Sigmoid colon (tissue), 4 donors: ENCODE data around the gene IRF2BPL.

Experiments used
- CTCF ChIP-seq, 4 experiments: fragments of 450-650 bp in 3 of 4; fragments of 200-600 bp in 1 of 4; IDR thresholded peaks; one replicate each; pipeline ENCODE4 v1.5.1; 2016 to 2019; ENCODE audit warnings: antibody characterized with exemption in 4 of 4, mild to moderate bottlenecking in 3 of 4, moderate library complexity in 2 of 4
- EP300 ChIP-seq, 4 donors: sonication (generic); formaldehyde crosslinking; IDR thresholded peaks; one replicate each; pipeline ENCODE4 v1.6.1; 2017; ENCODE audit warnings: antibody characterized with exemption in 4 of 4
- POLR2A ChIP-seq, 2 donors: fragments of 450-650 bp; IDR thresholded peaks; one replicate each; pipeline ENCODE4 v1.6.1; 2016; ENCODE audit warnings: antibody characterized with exemption in 2 of 2, mild to moderate bottlenecking in 2 of 2, moderate library complexity in 2 of 2
- POLR2AphosphoS5 ChIP-seq, 4 donors: sonication (generic); formaldehyde crosslinking; IDR thresholded peaks; one replicate each; pipeline ENCODE4 v1.6.1; 2017; ENCODE audit warnings: antibody characterized with exemption in 4 of 4

- TF ChIP-seq CTCF (IDR thresholded peaks at IDR 0.05) (no peak), POLR2AphosphoS5 (IDR thresholded peaks at IDR 0.05) (no peak), POLR2A (IDR thresholded peaks at IDR 0.05) (no peak), EP300 (IDR thresholded peaks at IDR 0.05) (no peak)
Measured at GRCh38 chr14:77004711-77005460, 23.6 kb downstream of the IRF2BPL start.
